ENCODE measurements around the gene TNFSF8.

Gene TNFSF8

DNA sequence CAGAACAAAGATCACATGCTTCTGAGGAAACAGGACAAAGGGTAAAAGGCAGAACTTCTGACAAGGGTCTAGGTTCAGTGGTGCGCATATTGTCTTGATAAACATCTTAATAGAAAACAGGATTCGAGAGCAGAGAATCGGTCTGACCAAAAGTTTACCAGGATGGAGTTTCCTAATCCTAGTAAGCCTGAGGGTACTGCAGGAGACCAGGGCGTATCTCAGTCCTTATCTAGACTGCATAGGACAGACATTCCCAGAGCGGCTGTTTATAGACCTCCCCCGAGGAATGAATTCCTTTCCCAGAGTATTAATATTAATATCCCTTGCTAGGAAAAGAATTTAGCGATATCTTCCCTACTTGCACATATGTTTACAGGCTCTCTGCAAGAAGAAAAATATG lies 32.4 kb upstream of the TNFSF8 start:
- peak in 1 of 2 donors; percentile 5 for DNase-seq (ENCODE audit: low read depth in 2 of 2)
- no peak overlapping the region for H3K4me3 ChIP-seq (replicated peaks in 1 of 2; ENCODE audit: low read depth in 2 of 2, low read length in 2 of 2)
- TF ChIP-seq, protein P1, sequence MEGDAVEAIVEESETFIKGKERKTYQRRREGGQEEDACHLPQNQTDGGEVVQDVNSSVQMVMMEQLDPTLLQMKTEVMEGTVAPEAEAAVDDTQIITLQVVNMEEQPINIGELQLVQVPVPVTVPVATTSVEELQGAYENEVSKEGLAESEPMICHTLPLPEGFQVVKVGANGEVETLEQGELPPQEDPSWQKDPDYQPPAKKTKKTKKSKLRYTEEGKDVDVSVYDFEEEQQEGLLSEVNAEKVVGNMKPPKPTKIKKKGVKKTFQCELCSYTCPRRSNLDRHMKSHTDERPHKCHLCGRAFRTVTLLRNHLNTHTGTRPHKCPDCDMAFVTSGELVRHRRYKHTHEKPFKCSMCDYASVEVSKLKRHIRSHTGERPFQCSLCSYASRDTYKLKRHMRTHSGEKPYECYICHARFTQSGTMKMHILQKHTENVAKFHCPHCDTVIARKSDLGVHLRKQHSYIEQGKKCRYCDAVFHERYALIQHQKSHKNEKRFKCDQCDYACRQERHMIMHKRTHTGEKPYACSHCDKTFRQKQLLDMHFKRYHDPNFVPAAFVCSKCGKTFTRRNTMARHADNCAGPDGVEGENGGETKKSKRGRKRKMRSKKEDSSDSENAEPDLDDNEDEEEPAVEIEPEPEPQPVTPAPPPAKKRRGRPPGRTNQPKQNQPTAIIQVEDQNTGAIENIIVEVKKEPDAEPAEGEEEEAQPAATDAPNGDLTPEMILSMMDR (IDR thresholded peaks at IDR 0.05; ENCODE audit: low read depth, low read length) = no peak

DNA sequence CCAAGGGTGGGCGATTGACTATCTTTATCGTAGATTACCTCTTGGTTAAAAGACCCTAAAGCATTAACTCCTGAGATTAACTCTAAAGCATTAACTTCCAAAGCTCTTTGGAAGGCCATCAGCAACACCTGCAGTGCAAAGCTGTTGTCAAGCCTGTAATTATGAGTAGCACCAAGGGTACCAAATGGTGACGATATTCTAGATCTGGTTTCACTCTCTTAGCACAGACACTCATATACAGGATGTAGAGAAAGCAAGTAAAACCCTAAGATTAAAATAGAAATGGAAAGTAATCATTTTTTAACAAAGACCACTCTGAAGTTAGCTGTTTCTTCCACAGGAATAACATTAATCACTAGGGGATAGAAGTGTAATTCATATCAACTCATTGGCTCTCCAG lies 29.9 kb upstream of the TNFSF8 start:
- H3K4me3 ChIP-seq (replicated peaks in 1 of 2; ENCODE audit: low read depth in 2 of 2, low read length in 2 of 2) = no peak overlapping the region
- DNase-seq (ENCODE audit: low read depth in 2 of 2) = no peak
- TF ChIP-seq, protein P1 (IDR thresholded peaks at IDR 0.05; ENCODE audit: low read depth, low read length) = no peak

DNA sequence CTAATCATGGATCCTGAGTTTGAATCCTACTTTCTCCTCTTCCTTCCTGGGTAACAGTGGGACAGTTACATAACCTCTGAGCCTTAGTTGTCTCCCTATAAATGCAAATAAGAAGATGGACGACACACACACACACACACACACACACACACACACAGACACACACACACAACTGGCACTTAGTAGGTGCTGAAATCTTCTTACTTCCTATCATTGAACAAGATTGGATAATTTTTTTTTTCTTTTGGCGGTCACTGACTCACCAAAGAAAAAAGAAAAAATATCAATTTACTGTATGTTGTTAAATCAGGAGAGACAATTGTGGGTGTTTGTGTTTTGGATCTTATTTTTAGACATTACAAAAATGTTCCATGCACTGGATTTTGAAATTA lies 28.4 kb upstream of the TNFSF8 start:
- TF ChIP-seq, protein P1 (IDR thresholded peaks at IDR 0.05; ENCODE audit: low read depth, low read length) = no peak
- H3K4me3 ChIP-seq (replicated peaks in 1 of 2; ENCODE audit: low read depth in 2 of 2, low read length in 2 of 2) = no peak overlapping the region
- no peak for DNase-seq (ENCODE audit: low read depth in 2 of 2)

DNA sequence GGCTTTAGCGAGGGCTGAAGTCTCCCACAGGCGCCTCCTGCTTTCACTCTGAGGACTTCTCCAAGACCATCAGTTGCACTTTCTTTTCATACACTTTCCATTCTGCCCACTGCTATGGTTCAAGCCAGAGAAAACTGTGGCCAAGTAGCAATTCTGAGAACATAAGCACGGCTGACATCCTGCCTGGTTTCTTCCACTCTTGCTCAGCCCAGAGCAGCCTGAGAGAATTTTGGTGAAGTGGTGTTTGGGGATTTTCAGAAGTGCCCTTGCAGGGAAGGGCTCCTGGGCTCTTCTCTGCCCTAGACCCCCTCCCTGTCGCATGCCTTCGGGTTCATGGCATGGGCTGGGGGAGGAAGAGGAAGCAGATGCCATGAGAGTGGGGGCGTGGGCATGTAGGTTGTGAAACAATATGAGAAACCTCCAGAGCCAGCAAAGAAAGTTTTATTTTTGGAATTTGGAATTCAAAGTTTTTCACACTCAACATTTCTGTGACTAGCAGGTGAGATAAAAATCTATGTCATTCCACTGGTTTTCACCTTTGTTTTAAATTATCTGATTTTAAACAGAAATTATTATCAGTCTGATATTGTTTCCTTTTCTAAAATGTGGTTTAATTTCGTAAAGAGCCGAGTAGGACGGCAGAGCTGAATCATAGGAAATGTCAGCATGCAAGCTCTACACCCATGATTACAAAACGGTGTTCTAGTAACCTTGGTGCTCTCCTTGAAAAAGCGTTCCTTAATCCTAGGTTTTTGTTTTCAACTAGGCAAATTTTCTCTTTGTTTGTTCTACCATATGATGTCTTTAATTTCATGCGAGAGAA lies 27.8 kb upstream of the TNFSF8 start:
- peak; percentile 5 to 51 for DNase-seq (ENCODE audit: low read depth in 2 of 2)
- no peak overlapping the region for H3K4me3 ChIP-seq (replicated peaks in 1 of 2; ENCODE audit: low read depth in 2 of 2, low read length in 2 of 2)
- TF ChIP-seq, protein P1 (IDR thresholded peaks at IDR 0.05; ENCODE audit: low read depth, low read length) = no peak

DNA sequence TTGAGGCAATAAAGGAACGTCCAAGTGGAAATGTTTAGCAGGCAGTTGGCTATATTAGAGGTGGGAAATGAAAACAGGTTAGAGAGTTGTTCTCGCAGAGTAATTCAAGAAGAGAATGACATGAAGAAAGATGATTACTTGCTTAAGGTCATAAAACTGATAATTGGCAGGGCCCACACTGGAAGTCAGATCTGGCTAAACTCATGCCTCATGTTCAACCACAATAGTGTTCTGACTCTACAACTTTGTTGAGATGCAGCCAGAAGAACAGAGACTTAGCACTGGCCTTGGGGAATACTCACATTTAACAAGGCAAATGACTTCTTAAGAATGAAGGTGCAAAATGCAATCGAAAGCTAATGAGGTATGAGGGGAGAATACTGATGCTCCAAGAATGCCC lies 27.2 kb upstream of the TNFSF8 start:
- TF ChIP-seq, protein P1 (IDR thresholded peaks at IDR 0.05; ENCODE audit: low read depth, low read length) = no peak
- DNase-seq (ENCODE audit: low read depth in 2 of 2) = no peak
- H3K4me3 ChIP-seq (replicated peaks in 1 of 2; ENCODE audit: low read depth in 2 of 2, low read length in 2 of 2) = no peak overlapping the region

DNA sequence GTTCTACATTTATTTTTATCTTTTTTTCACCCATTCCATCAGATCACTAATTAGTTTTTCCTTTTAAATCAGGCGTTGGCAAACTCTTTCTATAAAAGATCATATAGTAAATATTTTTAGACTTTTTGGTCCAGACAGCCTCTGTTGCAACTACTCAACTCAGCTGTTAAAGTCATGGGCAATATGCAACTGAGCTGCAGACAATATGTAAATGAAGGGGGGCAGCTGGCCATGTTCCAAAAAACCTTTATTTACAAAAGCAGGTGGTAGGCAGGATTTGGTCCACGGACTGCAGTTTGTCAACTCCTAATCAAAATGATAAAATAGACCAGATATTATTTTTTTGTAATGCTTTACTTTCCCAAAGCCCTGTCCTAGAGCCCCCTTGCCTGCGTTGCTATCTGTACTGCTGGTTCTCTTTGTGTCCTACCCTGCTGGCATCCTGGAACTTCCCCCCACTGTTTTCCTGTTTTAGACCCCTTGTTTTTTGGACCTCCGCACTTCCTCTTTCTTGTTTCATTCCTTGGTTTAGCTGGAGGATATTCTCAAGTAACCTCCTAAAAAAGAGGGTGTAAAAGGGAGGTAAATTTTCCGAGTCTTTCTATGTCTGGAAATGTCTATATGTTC lies 24.7 kb upstream of the TNFSF8 start:
- no peak for DNase-seq (ENCODE audit: low read depth in 2 of 2)
- TF ChIP-seq, protein P1 (IDR thresholded peaks at IDR 0.05; ENCODE audit: low read depth, low read length) = no peak
- no peak overlapping the region for H3K4me3 ChIP-seq (replicated peaks in 1 of 2; ENCODE audit: low read depth in 2 of 2, low read length in 2 of 2)

All from cardiac fibroblast (primary cell).